IMR-90 (cell line): ENCODE data around the gene PTCSC3. TPM values are rescaled to one million over a fixed set of nuclear protein-coding genes. Genes with fewer than 3 reads are reported as not detected.

ENCODE experiments used
- ATAC-seq: fragments of 200-7000 bp; cut with Tn5 transposase; 2 replicates; pipeline ENCODE4 v1.9.1; 2020; ENCODE audit warnings: low read depth, mild to moderate bottlenecking, moderate library complexity
- BruUV-seq: library from RNA; stranded (reverse); fragments of 400-500 nt; replicated peaks from 2 replicates; lab custom pipeline; 2021; lab: Mats Ljungman, UMichigan
- CTCF ChIA-PET: fragments of 300-600 bp; formaldehyde crosslinking; extraction: SDS; loops from one replicate; lab custom pipeline; 2021; ENCODE audit warnings: antibody characterized with exemption; lab: Yijun Ruan, JAX
- POLR2A ChIA-PET: fragments of 300-600 bp; sonication (Branson Sonifier 250); formaldehyde crosslinking; loops from one replicate; lab custom pipeline; 2022; ENCODE audit warnings: antibody characterized with exemption; ENCODE audit not compliant: unreplicated experiment; lab: Charles Lee
- DNase-seq: peaks from one replicate; pipeline ENCODE4 v3.0.0; 2013
- H2AFZ ChIP-seq: replicated peaks from 2 replicates; pipeline ENCODE3; 2013; ENCODE audit warnings: low read length, mild to moderate bottlenecking; ENCODE audit not compliant: poor library complexity
- H2AK5ac ChIP-seq: 2 replicates; pipeline ENCODE4 v1.6.1; 2013; ENCODE audit warnings: low read depth, low read length, inconsistent platforms
- H2AK9ac ChIP-seq: replicated peaks from 2 replicates; pipeline ENCODE3; 2013; ENCODE audit warnings: mild to moderate bottlenecking, low read depth, low read length, moderate library complexity; ENCODE audit not compliant: poor library complexity
- H2BK120ac ChIP-seq: 2 replicates; pipeline ENCODE4 v1.6.1; 2013; ENCODE audit warnings: low read depth, low read length, inconsistent platforms
- H2BK15ac ChIP-seq: 3 replicates; pipeline ENCODE4 v1.6.1; 2013; ENCODE audit warnings: low read depth, low read length, inconsistent platforms
- H2BK20ac ChIP-seq: 2 replicates; pipeline ENCODE4 v1.6.1; 2013; ENCODE audit warnings: low read depth, mild to moderate bottlenecking, inconsistent platforms, low read length, moderate library complexity
- H2BK5ac ChIP-seq: 2 replicates; pipeline ENCODE4 v1.6.1; 2013; ENCODE audit warnings: mild to moderate bottlenecking, low read depth, low read length, inconsistent platforms; ENCODE audit not compliant: poor library complexity, severe bottlenecking
- H3K14ac ChIP-seq: replicated peaks from 2 replicates; pipeline ENCODE4 v1.6.1; 2013; ENCODE audit warnings: low read depth, low read length, inconsistent platforms
- H3K18ac ChIP-seq: 2 replicates; pipeline ENCODE4 v1.6.1; 2013; ENCODE audit warnings: low read depth, low read length, control low read depth
- H3K23ac ChIP-seq: 2 replicates; pipeline ENCODE4 v1.6.1; 2013; ENCODE audit warnings: low read depth, low read length, inconsistent platforms
- H3K27ac ChIP-seq: 2 replicates; pipeline ENCODE4 v1.5.1; 2013; ENCODE audit warnings: mild to moderate bottlenecking, control low read depth, low read length; ENCODE audit not compliant: insufficient read depth
- H3K27me3 ChIP-seq: 2 replicates; pipeline ENCODE4 v1.6.1; 2013; ENCODE audit warnings: low read length; ENCODE audit not compliant: control insufficient read depth, insufficient read depth
- H3K36me3 ChIP-seq: 2 replicates; pipeline ENCODE4 v1.6.1; 2013; ENCODE audit warnings: low read length, mixed read lengths; ENCODE audit not compliant: control insufficient read depth, insufficient read depth
- H3K4ac ChIP-seq: 2 replicates; pipeline ENCODE4 v1.6.1; 2013; ENCODE audit warnings: low read depth, low read length, inconsistent platforms
- H3K4me1 ChIP-seq: 2 replicates; pipeline ENCODE4 v1.6.1; 2013; ENCODE audit warnings: low read length, mixed read lengths; ENCODE audit not compliant: control insufficient read depth, insufficient read depth
- H3K4me2 ChIP-seq: 2 replicates; pipeline ENCODE4 v1.6.1; 2013; ENCODE audit warnings: low read depth, mild to moderate bottlenecking, control low read depth, low read length, moderate library complexity
- H3K4me3 ChIP-seq: 2 replicates; pipeline ENCODE4 v1.5.1; 2013; ENCODE audit warnings: low read depth, mild to moderate bottlenecking, control low read depth, low read length, moderate library complexity; ENCODE audit not compliant: insufficient read depth
- H3K56ac ChIP-seq: 2 replicates; pipeline ENCODE4 v1.6.1; 2013; ENCODE audit warnings: low read length, inconsistent platforms; ENCODE audit not compliant: insufficient read depth; ENCODE audit errors: extremely low read depth
- H3K79me1 ChIP-seq, 2 experiments: 2 replicates each; pipeline ENCODE4 v1.6.1; 2013; ENCODE audit warnings: low read length in 2 of 2, inconsistent platforms in 1 of 2, low read depth in 1 of 2
- H3K9ac ChIP-seq: 2 replicates; pipeline ENCODE4 v1.6.1; 2013; ENCODE audit warnings: low read depth, low read length, control low read depth
- H3K9me1 ChIP-seq: 2 replicates; pipeline ENCODE4 v1.6.1; 2013; ENCODE audit warnings: low read length, inconsistent platforms; ENCODE audit not compliant: insufficient read depth
- H3K9me3 ChIP-seq: 2 replicates; pipeline ENCODE4 v1.6.1; 2013; ENCODE audit warnings: low read length; ENCODE audit not compliant: control insufficient read depth, insufficient read depth
- H4K20me1 ChIP-seq: 2 replicates; pipeline ENCODE4 v1.6.1; 2013; ENCODE audit warnings: low read length, inconsistent platforms; ENCODE audit not compliant: insufficient read depth
- H4K5ac ChIP-seq: 2 replicates; pipeline ENCODE4 v1.6.1; 2013; ENCODE audit warnings: mild to moderate bottlenecking, low read depth, low read length, control low read depth
- H4K8ac ChIP-seq, 2 experiments: 2 replicates each; pipeline ENCODE4 v1.6.1; 2013; ENCODE audit warnings: low read depth in 2 of 2, low read length in 2 of 2, control low read depth in 1 of 2, inconsistent platforms in 1 of 2
- H4K91ac ChIP-seq: 2 replicates; pipeline ENCODE4 v1.6.1; 2013; ENCODE audit warnings: low read depth, low read length, inconsistent platforms; ENCODE audit not compliant: insufficient read depth
- BHLHE40 ChIP-seq: fragments of 150-350 bp; IDR thresholded peaks from 2 replicates; pipeline ENCODE4 v1.6.1; 2016; ENCODE audit warnings: mild to moderate bottlenecking, low read depth, low read length
- CEBPB ChIP-seq: IDR thresholded peaks from 2 replicates; pipeline ENCODE4 v1.6.1; 2012; ENCODE audit warnings: low read depth, low read length, improper control_type of control experiment
- CHD1 ChIP-seq: IDR thresholded peaks from 2 replicates; pipeline ENCODE4 v1.6.1; 2012; ENCODE audit warnings: low read depth, low read length, improper control_type of control experiment
- FOS ChIP-seq: fragments of 150-350 bp; IDR thresholded peaks from 2 replicates; pipeline ENCODE4 v1.6.1; 2016; ENCODE audit warnings: low read depth, low read length
- MAFK ChIP-seq: IDR thresholded peaks from 2 replicates; pipeline ENCODE4 v1.6.1; 2012; ENCODE audit warnings: low read depth, low read length, improper control_type of control experiment
- MAZ ChIP-seq: IDR thresholded peaks from 2 replicates; pipeline ENCODE4 v1.6.1; 2012; ENCODE audit warnings: low read depth, mild to moderate bottlenecking, low read length, improper control_type of control experiment, moderate library complexity, borderline replicate concordance
- MXI1 ChIP-seq: IDR thresholded peaks from 2 replicates; pipeline ENCODE4 v1.6.1; 2012; ENCODE audit warnings: low read depth, mild to moderate bottlenecking, low read length, moderate library complexity, borderline replicate concordance
- NFE2L2 ChIP-seq: fragments of 150-350 bp; IDR thresholded peaks from 2 replicates; pipeline ENCODE4 v1.6.1; 2016; ENCODE audit warnings: low read depth, mild to moderate bottlenecking, low read length
- POLR2A ChIP-seq: IDR thresholded peaks from 2 replicates; pipeline ENCODE4 v1.6.1; 2012; ENCODE audit warnings: mild to moderate bottlenecking, low read depth, low read length
- RAD21 ChIP-seq: IDR thresholded peaks from 2 replicates; pipeline ENCODE4 v1.6.1; 2012; ENCODE audit warnings: low read length, improper control_type of control experiment
- RCOR1 ChIP-seq: IDR thresholded peaks from 2 replicates; pipeline ENCODE4 v1.6.1; 2012; ENCODE audit warnings: mild to moderate bottlenecking, low read length, improper control_type of control experiment; ENCODE audit not compliant: insufficient replicate concordance
- RFX5 ChIP-seq: IDR thresholded peaks from 2 replicates; pipeline ENCODE4 v1.8.0; 2012; ENCODE audit warnings: low read depth, mild to moderate bottlenecking, low read length, moderate library complexity
- SMC3 ChIP-seq: fragments of 150-350 bp; IDR thresholded peaks from 2 replicates; pipeline ENCODE4 v1.6.1; 2016; ENCODE audit warnings: low read depth, mild to moderate bottlenecking, antibody characterized with exemption, low read length, moderate library complexity
- WGBS, 2 experiments: methylation state at CpG; one replicate each; pipeline versions ENCODE4 v1.1.5 to v1.1.7; 2013; ENCODE audit warnings: missing lambda C conversion rate in 2 of 2; ENCODE audit not compliant: insufficient read length in 1 of 2; ENCODE audit errors: extremely low coverage in 2 of 2; 5-methylcytosine and 5-hydroxymethylcytosine counted together
- dilution Hi-C: fragments of 300-500 bp; cut with HindIII; formaldehyde crosslinking; loops from one replicate; pipeline ENCODE4 v1.14.3; 2018; ENCODE audit warnings: low sequenced_read_pairs; ENCODE audit not compliant: unreplicated experiment
- in situ Hi-C: fragments of 300-500 bp; cut with MboI; formaldehyde crosslinking; loops from 3 replicates; pipeline ENCODE4 v1.14.3; 2019; ENCODE audit warnings: low sequenced_read_pairs, inconsistent platforms, mixed read lengths
- intact Hi-C: fragments of 100-400 bp; cut with micrococcal nuclease; formaldehyde crosslinking; loops from 2 replicates; pipeline ENCODE4 v1.10.0; 2022
- polyA plus RNA-seq, 3 experiments: library from polyadenylated mRNA; depleted of rRNA; stranded (reverse); fragments of >200 nt; gene quantifications; 2 replicates each; pipeline ENCODE4 v1.2.3, GENCODE V29; 2012; ENCODE audit warnings: low replicate concordance in 1 of 3
- total RNA-seq: library from RNA; depleted of rRNA; stranded (reverse); fragments of >200 nt; gene quantifications from 2 replicates; pipeline ENCODE4 v1.2.3, GENCODE V29; 2012
- TF ChIP-seq, protein P1 (sequence below): conservative IDR thresholded peaks from 2 replicates; pipeline ENCODE4 v1.5.1; 2012; ENCODE audit warnings: mild to moderate bottlenecking, low read depth, low read length, improper control_type of control experiment
- TF ChIP-seq, protein P2 (sequence below): fragments of 150-350 bp; IDR thresholded peaks from 2 replicates; pipeline ENCODE4 v1.6.1; 2016; ENCODE audit warnings: low read depth, mild to moderate bottlenecking, low read length, moderate library complexity, borderline replicate concordance
- TF ChIP-seq, protein P3 (sequence below): fragments of 150-350 bp; IDR thresholded peaks from 2 replicates; pipeline ENCODE4 v1.6.1; 2017; ENCODE audit warnings: mild to moderate bottlenecking, antibody characterized with exemption, low read length, low read depth

Gene PTCSC3
- total and polyA plus RNA-seq, 2 of the 4 experiments (the other 2 are of a cell fraction): not detected

DNA sequence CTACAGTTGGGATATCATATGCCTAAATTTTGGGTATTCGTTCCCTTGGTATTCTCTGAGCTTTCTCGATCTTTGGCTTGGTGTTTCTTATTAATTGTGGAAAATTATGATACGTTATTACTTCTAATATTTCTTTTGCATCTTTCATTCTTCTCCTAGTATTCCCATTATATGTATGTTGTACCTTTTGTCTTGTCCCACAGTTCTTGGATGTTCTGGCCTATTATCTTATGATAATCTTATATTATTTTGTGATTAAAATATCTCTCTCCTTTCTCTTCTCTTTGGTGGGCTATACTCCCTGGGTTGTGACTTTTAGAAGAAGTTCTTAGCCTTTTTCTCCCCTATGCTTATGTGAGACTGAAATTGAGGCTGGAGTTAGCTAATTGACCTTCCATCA, 25.2 kb downstream of the PTCSC3 start:
- no peaks in the 10 kb centered on the region for H3K9me3 ChIP-seq
- no peak overlapping the region for H4K91ac ChIP-seq

More for the DNA sequence above, 25.2 kb downstream of the PTCSC3 start:
- no CpG with 5 or more reads among the region's 3 CpGs for WGBS, 2 experiments
- H4K5ac ChIP-seq: no peak overlapping the region
- no TSS peak for BruUV-seq
- no peaks in the 10 kb centered on the region for H3K4me1 ChIP-seq
- H3K4me3 ChIP-seq: no peak overlapping the region
- H2BK20ac ChIP-seq: no peak overlapping the region
- no peak overlapping the region for H2AK5ac ChIP-seq
- no peak overlapping the region for H2AFZ ChIP-seq
- H3K9ac ChIP-seq: no peak overlapping the region
- H2BK5ac ChIP-seq: no peak overlapping the region
- POLR2A ChIA-PET: no interaction called here
- H3K36me3 ChIP-seq: no peaks in the 10 kb centered on the region
- no peak overlapping the region for H3K4ac ChIP-seq
- no peak overlapping the region for H4K8ac ChIP-seq
- no peak overlapping the region for H3K56ac ChIP-seq
- H3K79me1 ChIP-seq: no peaks in the 10 kb centered on the region
- intact Hi-C loops (no loop called here), in situ Hi-C loops (no loop called here), dilution Hi-C loops (no loop called here)
- H4K20me1 ChIP-seq: no peaks in the 10 kb centered on the region
- no peak overlapping the region for H3K18ac ChIP-seq
- H3K14ac ChIP-seq: no peak overlapping the region
- no peak overlapping the region for H3K27ac ChIP-seq
- no peak for TF ChIP-seq MAZ
- TF ChIP-seq BHLHE40: no peak
- no peak for TF ChIP-seq FOS
- no peak for TF ChIP-seq CEBPB
- no peak for TF ChIP-seq RFX5
- no peak for TF ChIP-seq SMC3
- TF ChIP-seq RCOR1: no peak
- no peak for TF ChIP-seq MAFK
- TF ChIP-seq RAD21: no peak
- TF ChIP-seq, protein P1, sequence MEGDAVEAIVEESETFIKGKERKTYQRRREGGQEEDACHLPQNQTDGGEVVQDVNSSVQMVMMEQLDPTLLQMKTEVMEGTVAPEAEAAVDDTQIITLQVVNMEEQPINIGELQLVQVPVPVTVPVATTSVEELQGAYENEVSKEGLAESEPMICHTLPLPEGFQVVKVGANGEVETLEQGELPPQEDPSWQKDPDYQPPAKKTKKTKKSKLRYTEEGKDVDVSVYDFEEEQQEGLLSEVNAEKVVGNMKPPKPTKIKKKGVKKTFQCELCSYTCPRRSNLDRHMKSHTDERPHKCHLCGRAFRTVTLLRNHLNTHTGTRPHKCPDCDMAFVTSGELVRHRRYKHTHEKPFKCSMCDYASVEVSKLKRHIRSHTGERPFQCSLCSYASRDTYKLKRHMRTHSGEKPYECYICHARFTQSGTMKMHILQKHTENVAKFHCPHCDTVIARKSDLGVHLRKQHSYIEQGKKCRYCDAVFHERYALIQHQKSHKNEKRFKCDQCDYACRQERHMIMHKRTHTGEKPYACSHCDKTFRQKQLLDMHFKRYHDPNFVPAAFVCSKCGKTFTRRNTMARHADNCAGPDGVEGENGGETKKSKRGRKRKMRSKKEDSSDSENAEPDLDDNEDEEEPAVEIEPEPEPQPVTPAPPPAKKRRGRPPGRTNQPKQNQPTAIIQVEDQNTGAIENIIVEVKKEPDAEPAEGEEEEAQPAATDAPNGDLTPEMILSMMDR: no peak
- no peak for TF ChIP-seq NFE2L2
- no peak for TF ChIP-seq MXI1
- TF ChIP-seq, protein P2, sequence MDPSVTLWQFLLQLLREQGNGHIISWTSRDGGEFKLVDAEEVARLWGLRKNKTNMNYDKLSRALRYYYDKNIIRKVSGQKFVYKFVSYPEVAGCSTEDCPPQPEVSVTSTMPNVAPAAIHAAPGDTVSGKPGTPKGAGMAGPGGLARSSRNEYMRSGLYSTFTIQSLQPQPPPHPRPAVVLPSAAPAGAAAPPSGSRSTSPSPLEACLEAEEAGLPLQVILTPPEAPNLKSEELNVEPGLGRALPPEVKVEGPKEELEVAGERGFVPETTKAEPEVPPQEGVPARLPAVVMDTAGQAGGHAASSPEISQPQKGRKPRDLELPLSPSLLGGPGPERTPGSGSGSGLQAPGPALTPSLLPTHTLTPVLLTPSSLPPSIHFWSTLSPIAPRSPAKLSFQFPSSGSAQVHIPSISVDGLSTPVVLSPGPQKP: no peak
- no peak for TF ChIP-seq POLR2A
- TF ChIP-seq, protein P3, sequence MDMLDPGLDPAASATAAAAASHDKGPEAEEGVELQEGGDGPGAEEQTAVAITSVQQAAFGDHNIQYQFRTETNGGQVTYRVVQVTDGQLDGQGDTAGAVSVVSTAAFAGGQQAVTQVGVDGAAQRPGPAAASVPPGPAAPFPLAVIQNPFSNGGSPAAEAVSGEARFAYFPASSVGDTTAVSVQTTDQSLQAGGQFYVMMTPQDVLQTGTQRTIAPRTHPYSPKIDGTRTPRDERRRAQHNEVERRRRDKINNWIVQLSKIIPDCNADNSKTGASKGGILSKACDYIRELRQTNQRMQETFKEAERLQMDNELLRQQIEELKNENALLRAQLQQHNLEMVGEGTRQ: no peak
- no peak for TF ChIP-seq CHD1
- no peak overlapping the region for H2AK9ac ChIP-seq
- H2BK15ac ChIP-seq: no peak overlapping the region
- ATAC-seq: no peak
- no peaks in the 10 kb centered on the region for H3K9me1 ChIP-seq
- H3K23ac ChIP-seq: no peak overlapping the region
- DNase-seq: no peak
- no peak overlapping the region for H3K4me2 ChIP-seq
- CTCF ChIA-PET: interaction anchor here (0.5 kb wide), 1 partner anchor 222 kb away, joined by 3 read pairs; no protein-coding TSS in a partner anchor
- H3K27me3 ChIP-seq: no peaks in the 10 kb centered on the region
- H2BK120ac ChIP-seq: no peak overlapping the region
